ENCODE data around the gene STK4. TPM values are rescaled to one million over a fixed set of nuclear protein-coding genes. Genes with fewer than 3 reads are reported as not detected.

Gene STK4
- total and polyA plus RNA-seq, 2 donors from 2014 or later, result 4.3 to 41.0 TPM

GRCh38 chr20:44970243-44970757, 4.0 kb downstream of the STK4 start:
- DNase-seq (no peak), FAIRE-seq (no peak)
- intact Hi-C loops (cut with DNase I), result no loop called here
- Histone ChIP-seq H3K9me3 (ENCODE audit: control insufficient read depth in 2 of 3, insufficient read depth in 1 of 3, low read length in 3 of 3) (no peaks in the 10 kb centered on the region), H3K36me3 (ENCODE audit: control insufficient read depth in 2 of 3, insufficient read depth in 3 of 3, low read length in 3 of 3) (peaks cover 2 to 10% (median 9%) of the 10 kb centered on the region in 3 donors), H3K27ac (ENCODE audit: low read depth in 2 of 2, low read length in 2 of 2) (no peak overlapping the region), H3K9ac (ENCODE audit: low read length in 3 of 3) (no peak overlapping the region), H3K27me3 (ENCODE audit: control insufficient read depth, insufficient read depth, low read length) (no peaks in the 10 kb centered on the region), H3K4me3 (ENCODE audit: low read length in 3 of 3) (no peak overlapping the region), H3K4me1 (ENCODE audit: control insufficient read depth in 2 of 3, insufficient read depth in 2 of 3, low read depth in 1 of 3, low read length in 3 of 3) (peaks cover 0 to 10% (median 4%) of the 10 kb centered on the region in 3 donors)
- TF ChIP-seq CTCF (IDR thresholded peaks at IDR 0.05; ENCODE audit: borderline replicate concordance, extremely low read depth, insufficient read depth), result no peak

GRCh38 chr20:44973053-44973452, 6.7 kb downstream of the STK4 start:
- FAIRE-seq (no peak), DNase-seq (no peak)
- Histone ChIP-seq H3K36me3 (ENCODE audit: control insufficient read depth in 2 of 3, insufficient read depth in 3 of 3, low read length in 3 of 3) (peaks cover 2 to 10% (median 9%) of the 10 kb centered on the region in 3 donors), H3K4me1 (ENCODE audit: control insufficient read depth in 2 of 3, insufficient read depth in 2 of 3, low read depth in 1 of 3, low read length in 3 of 3) (no peaks in the 10 kb centered on the region), H3K4me3 (ENCODE audit: low read length in 3 of 3) (no peak overlapping the region), H3K27me3 (ENCODE audit: control insufficient read depth, insufficient read depth, low read length) (no peaks in the 10 kb centered on the region), H3K9ac (ENCODE audit: low read length in 3 of 3) (no peak overlapping the region), H3K27ac (ENCODE audit: low read depth in 2 of 2, low read length in 2 of 2) (no peak overlapping the region), H3K9me3 (ENCODE audit: control insufficient read depth in 2 of 3, insufficient read depth in 1 of 3, low read length in 3 of 3) (no peaks in the 10 kb centered on the region)
- intact Hi-C loops (cut with DNase I), result no loop called here
- no peak for TF ChIP-seq CTCF (IDR thresholded peaks at IDR 0.05; ENCODE audit: borderline replicate concordance, extremely low read depth, insufficient read depth)

GRCh38 chr20:44976698-44977097, 10.4 kb downstream of the STK4 start:
- Histone ChIP-seq H3K9ac (ENCODE audit: low read length in 3 of 3) (no peak overlapping the region), H3K4me3 (ENCODE audit: low read length in 3 of 3) (no peak overlapping the region), H3K9me3 (ENCODE audit: control insufficient read depth in 2 of 3, insufficient read depth in 1 of 3, low read length in 3 of 3) (no peaks in the 10 kb centered on the region), H3K36me3 (ENCODE audit: control insufficient read depth in 2 of 3, insufficient read depth in 3 of 3, low read length in 3 of 3) (peaks cover 2 to 12% (median 10%) of the 10 kb centered on the region in 3 donors), H3K4me1 (ENCODE audit: control insufficient read depth in 2 of 3, insufficient read depth in 2 of 3, low read depth in 1 of 3, low read length in 3 of 3) (no peaks in the 10 kb centered on the region), H3K27ac (ENCODE audit: low read depth in 2 of 2, low read length in 2 of 2) (no peak overlapping the region), H3K27me3 (ENCODE audit: control insufficient read depth, insufficient read depth, low read length) (no peaks in the 10 kb centered on the region)
- intact Hi-C loops (cut with DNase I), result no loop called here
- FAIRE-seq, result no peak
- TF ChIP-seq CTCF (IDR thresholded peaks at IDR 0.05; ENCODE audit: borderline replicate concordance, extremely low read depth, insufficient read depth), result no peak
- DNase-seq, result no peak

All from kidney (tissue), 14 donors.